ENCODE data around the gene COA8.

COA8 gene

DNA sequence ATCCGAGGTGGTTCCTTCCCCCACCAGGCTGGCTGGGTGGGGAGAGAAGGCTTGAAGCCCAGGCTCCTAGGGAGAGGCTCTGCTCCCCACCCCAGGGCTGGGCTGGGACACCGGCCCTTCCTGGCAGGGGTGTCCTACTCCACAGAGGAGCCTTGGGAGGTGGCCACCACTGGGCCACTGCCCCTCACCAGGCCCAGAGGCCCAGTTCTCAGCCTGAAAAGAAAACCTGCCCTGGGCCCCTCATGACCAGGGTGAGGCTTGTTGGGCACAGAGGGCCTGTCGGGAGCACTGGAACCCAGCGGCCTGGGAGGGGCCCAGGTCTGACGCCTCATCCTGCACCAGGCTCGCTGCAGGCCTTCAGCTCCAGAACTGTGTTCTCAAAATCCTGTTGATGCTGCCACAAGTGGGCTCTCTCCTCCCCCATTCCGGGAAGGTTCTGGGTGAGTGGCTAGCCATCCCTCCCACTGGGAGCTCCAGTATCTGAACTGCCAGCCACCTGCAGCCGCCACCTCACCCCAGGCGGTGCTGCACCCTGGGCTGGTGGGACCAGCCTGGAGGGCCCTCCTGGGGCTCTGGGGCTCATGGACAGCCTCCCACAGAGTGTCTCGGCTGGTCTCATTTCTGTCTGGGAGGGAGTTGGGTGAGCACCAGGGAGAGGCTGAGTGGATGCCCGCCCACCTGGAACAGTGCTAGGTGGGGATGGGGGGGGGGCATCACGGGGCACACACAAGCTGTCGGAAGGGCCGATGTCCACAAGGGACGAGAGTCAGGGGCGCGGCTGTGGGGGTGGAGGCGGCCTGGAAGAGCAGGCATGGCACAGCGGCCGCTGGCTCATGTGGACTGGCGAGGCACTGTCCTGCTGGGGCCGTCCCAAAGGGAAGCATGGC lies 12.1 kb upstream of the COA8 start:
- no peaks in the 10 kb centered on the region for H3K27me3 ChIP-seq
- H3K4me1 ChIP-seq (ENCODE audit: control insufficient read depth in 1 of 2, insufficient read depth in 1 of 2, low read depth in 1 of 2, low read length in 1 of 2) = no peaks in the 10 kb centered on the region
- no peaks in the 10 kb centered on the region for H3K36me3 ChIP-seq
- no peak overlapping the region for H3K4me3 ChIP-seq (ENCODE audit: low read depth in 1 of 2, low read length in 1 of 2)
- H3K9me3 ChIP-seq = no peaks in the 10 kb centered on the region
- H3K27ac ChIP-seq = no peak overlapping the region
- TF ChIP-seq, protein P1, sequence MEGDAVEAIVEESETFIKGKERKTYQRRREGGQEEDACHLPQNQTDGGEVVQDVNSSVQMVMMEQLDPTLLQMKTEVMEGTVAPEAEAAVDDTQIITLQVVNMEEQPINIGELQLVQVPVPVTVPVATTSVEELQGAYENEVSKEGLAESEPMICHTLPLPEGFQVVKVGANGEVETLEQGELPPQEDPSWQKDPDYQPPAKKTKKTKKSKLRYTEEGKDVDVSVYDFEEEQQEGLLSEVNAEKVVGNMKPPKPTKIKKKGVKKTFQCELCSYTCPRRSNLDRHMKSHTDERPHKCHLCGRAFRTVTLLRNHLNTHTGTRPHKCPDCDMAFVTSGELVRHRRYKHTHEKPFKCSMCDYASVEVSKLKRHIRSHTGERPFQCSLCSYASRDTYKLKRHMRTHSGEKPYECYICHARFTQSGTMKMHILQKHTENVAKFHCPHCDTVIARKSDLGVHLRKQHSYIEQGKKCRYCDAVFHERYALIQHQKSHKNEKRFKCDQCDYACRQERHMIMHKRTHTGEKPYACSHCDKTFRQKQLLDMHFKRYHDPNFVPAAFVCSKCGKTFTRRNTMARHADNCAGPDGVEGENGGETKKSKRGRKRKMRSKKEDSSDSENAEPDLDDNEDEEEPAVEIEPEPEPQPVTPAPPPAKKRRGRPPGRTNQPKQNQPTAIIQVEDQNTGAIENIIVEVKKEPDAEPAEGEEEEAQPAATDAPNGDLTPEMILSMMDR (IDR thresholded peaks at IDR 0.05) = no peak

GRCh38 chr14:103551338-103551762 lies 11.4 kb upstream of the COA8 start:
- no peaks in the 10 kb centered on the region for H3K27me3 ChIP-seq
- no peaks in the 10 kb centered on the region for H3K9me3 ChIP-seq
- TF ChIP-seq, protein P1 (IDR thresholded peaks at IDR 0.05) = no peak
- no peak overlapping the region for H3K27ac ChIP-seq
- no peaks in the 10 kb centered on the region for H3K36me3 ChIP-seq
- H3K4me3 ChIP-seq (ENCODE audit: low read depth in 1 of 2, low read length in 1 of 2) = no peak overlapping the region
- no peaks in the 10 kb centered on the region for H3K4me1 ChIP-seq (ENCODE audit: control insufficient read depth in 1 of 2, insufficient read depth in 1 of 2, low read depth in 1 of 2, low read length in 1 of 2)

DNA sequence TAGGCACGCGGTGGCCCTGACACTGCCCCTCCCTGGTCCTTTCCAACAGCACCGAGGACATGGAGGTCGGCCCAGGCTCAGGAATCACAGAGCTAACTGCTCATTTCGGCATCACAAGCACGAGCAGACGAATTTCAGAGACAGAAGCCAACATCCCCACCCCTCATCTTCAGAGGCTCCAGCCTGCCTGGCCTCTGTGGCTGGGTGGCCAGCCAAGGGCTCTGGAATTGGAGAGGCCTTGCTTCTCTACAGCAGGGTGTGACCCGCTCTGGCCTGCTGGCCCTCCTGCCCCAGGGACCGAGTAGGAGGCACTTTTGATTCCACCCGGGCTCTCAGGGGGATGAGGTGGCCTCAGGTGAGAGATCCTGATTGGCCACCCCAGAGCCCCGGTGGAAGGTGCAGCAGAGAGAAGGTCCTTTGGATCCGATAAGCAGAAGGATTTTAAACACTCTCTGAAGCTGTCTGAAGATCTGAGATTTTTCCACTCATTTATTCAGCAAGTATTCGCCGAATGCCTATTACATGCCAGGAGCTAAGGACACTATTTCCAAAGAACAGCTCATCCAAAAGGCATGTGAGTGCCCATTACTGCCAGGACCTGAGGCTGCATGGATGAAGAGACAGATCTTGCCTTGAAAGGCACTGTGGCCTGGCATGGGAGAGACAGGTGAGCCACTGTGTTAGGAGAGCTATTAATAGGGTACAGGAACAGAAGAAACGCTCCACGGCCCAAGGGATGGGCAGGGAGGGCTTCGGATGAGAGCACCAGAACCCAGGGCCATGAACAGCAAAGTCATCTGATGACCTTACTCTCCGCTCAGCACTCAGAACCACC lies 10.5 kb upstream of the COA8 start:
- Histone ChIP-seq H3K4me1 (ENCODE audit: control insufficient read depth in 1 of 2, insufficient read depth in 1 of 2, low read depth in 1 of 2, low read length in 1 of 2) (no peaks in the 10 kb centered on the region), H3K36me3 (no peaks in the 10 kb centered on the region), H3K27me3 (no peaks in the 10 kb centered on the region), H3K27ac (no peak overlapping the region), H3K9me3 (no peaks in the 10 kb centered on the region), H3K4me3 (ENCODE audit: low read depth in 1 of 2, low read length in 1 of 2) (no peak overlapping the region)
- TF ChIP-seq, protein P1 (IDR thresholded peaks at IDR 0.05) = no peak

GRCh38 chr14:103552846-103553210 lies 9.9 kb upstream of the COA8 start:
- Histone ChIP-seq H3K4me1 (ENCODE audit: control insufficient read depth in 1 of 2, insufficient read depth in 1 of 2, low read depth in 1 of 2, low read length in 1 of 2) (no peaks in the 10 kb centered on the region), H3K27me3 (no peaks in the 10 kb centered on the region), H3K36me3 (no peaks in the 10 kb centered on the region), H3K27ac (no peak overlapping the region), H3K9me3 (no peaks in the 10 kb centered on the region), H3K4me3 (ENCODE audit: low read depth in 1 of 2, low read length in 1 of 2) (no peak overlapping the region)
- TF ChIP-seq, protein P1 (IDR thresholded peaks at IDR 0.05) = no peak

DNA sequence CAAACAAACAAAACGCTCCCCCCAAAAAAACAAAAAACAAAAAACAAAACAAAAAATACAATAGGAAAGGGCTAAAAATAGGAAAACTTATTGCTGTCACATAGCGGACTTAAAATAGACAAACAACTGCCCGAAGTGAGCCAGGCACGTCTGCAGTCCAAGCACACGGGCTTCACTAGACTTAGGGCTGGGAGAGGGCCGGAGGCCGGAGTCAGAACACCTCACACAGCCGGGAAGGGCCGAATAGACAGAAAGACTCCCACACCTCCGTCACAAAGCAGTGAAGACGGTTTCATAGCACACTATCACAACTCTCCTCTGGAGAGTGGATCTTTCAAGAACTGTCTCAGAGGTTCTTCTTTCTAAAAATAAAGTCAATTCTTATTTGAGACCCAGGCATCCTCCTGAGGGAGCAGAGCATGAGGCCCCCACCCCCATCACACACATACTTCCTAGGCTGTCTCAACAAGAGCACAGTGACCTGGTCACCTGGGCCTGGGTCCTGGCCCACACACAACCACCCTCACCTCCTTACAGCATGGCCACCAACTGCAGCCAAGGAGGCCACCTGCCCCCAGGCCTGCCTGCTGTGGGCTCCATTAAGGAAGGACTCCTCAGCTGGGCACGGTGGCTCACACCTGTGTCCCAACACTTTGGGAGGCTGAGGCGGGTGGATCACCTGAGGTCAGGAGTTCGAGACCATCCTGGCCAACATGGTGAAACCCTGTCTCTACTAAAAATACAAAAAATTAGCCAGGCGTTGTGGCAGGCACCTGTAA lies 7.0 kb upstream of the COA8 start:
- peaks cover 2 to 4% of the 10 kb centered on the region in 2 experiments for H3K4me1 ChIP-seq (ENCODE audit: control insufficient read depth in 1 of 2, insufficient read depth in 1 of 2, low read depth in 1 of 2, low read length in 1 of 2)
- peaks cover 23% of the 10 kb centered on the region for H3K36me3 ChIP-seq
- no peaks in the 10 kb centered on the region for H3K27me3 ChIP-seq
- no peaks in the 10 kb centered on the region for H3K9me3 ChIP-seq
- TF ChIP-seq, protein P1 (IDR thresholded peaks at IDR 0.05) = no peak
- H3K27ac ChIP-seq = no peak overlapping the region
- H3K4me3 ChIP-seq (ENCODE audit: low read depth in 1 of 2, low read length in 1 of 2) = no peak overlapping the region
